CD4-positive, alpha-beta T cell treated with Interleukin-4 for 4 hours (primary cell): ENCODE results near the gene DHDH.

Experiments used
- DNase-seq: peaks from one replicate; pipeline ENCODE4 v3.0.0-alpha.2; 2020

Gene DHDH

GRCh38 chr19:48967346-48968178, 34.1 kb downstream of the DHDH start:
- peak; percentile 24 for DNase-seq

- no peak for DNase-seq
Measured at GRCh38 chr19:48968179-48968661, 34.7 kb downstream of the DHDH start.

- no peak for DNase-seq
Measured at GRCh38 chr19:48968813-48969218, 35.3 kb downstream of the DHDH start.

DNA sequence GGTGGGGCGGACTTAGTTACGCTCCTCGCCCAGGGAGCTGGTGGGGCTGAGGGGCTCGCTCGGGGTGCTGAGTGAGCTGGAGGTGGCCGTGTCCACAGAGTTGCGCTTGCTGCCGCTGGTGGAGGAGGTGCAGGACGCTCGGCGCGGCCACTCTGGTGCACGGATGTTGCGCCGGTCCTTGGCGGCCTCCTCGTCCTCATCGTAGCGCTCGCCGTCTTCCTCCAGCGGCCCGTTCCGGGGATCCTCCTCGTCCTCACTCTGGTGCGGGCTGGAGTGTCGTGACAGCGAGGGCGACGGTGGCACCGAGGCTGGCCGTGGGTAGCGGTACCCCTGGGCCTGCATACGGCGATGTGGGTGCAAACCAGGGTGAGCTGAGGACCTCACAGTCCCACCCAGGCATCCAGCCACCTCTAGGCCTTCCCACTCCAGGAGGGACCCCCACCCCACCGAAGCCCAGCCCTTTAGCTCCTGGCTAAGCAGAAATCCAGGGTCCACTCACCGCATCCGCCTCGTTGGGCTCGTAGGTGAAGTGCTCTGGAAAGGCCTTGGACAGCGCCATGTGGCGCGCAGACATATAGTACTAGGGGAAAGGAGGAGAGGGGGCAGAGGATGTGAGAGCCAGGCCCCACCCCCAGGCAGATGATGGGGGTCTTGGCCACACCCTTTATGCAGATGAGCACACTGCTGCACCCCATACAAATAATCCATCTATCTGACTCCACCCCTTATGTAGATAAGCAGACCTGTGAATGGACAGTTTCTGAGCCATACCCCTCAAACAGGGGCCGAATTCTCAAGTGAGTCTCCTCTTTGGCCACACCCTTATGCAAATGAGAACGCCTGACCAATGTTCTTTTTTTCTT, 36.0 kb downstream of the DHDH start:
- no peak for DNase-seq

GRCh38 chr19:48970139-48970766, 36.8 kb downstream of the DHDH start:
- DNase-seq: no peak

DNA sequence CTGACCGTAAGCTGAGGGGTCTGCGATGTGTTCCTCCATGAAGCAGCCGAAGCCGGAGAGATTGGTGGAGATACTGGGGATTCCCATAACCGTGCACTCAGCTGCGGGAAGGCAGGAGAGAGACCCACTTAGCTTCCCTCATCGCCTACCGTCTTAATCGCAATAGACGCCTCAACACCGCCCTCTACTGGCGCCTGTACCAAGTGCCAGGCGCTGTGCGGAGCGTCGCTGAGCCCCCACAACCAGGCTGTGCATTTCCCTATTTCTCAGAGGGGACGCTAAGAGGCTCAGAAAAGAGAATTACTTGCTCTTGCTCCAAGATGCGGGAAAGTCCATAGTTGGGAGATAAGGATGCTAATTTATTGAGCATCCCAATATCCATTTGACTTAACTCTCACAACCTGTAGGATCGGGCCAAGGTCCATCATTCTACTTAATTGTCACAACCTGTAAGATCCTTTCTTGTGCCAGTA, 37.5 kb downstream of the DHDH start:
- peak; percentile 71 for DNase-seq

DNA sequence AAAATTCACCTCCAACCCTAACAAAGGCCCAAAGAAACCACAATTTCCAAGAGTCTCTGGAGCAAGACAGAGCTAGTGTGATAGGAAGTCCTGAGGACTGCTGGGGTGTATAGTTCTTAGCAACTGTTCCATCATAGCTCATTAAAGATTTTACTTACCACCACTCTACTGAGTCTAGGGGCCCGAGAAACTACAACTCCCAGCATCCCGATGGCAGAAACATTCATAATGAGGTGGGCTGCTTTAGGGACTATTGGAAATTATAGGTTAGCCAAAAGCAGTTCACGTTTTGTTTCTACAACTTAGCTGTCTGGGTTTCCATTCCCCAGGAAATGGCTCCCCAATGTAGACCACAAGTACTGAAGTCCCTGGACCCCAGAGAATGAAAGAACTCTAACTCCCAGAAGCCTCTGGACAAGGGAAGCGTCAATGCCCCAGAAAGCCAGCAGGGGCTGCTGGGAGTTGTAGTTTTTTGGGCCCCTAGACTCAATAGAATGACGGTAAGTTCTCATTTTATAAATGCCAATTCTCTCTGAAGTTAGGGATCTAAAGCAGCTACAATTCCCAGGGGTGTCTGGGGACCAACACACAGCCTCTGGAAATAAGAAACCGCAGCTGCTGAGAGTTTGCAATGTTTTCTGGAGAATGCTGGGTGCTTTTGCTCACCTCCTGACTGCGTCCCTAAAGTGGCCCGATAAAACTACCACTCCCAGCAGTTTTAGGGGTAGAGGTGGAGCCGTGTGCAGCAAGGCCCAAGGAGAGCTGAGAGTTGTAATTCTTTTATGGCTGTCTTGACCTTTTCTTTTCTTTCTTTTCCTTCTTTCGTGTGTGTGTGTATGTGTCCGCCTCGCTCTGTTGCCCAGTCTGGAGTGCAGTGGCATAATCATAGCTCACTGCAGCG, 42.7 kb downstream of the DHDH start:
- no peak for DNase-seq

DNA sequence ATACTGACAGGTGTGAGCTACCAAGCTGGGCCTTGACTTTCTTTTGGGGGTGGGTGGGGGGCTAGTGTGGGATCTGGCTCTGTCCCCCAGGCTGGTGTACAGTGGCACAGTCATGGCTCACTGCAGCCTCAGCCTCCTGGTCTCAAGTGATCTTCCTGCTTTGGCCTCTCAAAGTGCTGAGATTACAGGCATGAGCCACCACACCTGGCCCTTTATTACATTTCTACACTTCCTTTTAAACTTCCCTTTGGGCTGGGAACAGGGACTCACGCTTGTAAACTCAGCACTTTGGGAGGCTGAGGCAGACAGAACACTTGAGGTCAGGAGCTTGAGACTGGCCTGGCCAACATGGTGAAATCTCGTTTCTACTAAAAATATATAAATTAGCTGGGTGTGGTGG, 43.6 kb downstream of the DHDH start:
- DNase-seq: no peak

- DNase-seq: no peak
Measured at GRCh38 chr19:48982280-48982679, 48.8 kb downstream of the DHDH start.

DNA sequence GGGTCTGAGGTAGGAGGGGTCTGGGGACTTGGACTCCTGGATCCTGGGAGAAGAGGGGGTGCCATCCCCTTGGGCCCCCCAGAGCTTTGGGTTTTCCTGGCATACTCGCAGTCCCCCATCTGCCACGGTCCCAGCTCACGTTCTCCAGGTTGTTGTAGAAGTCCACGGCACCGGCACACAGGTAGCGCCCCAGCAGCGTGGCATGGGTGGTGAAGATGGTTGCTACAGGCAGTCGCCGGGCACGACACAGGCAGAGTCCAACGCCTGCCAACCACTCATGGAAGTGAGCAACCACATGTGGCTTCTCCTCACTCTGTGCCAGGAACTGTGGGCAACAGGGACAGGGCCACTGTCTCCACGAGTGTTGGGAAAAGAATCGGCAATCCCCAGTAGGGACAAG, 52.2 kb downstream of the DHDH start:
- DNase-seq: no peak

- no peak for DNase-seq
Measured at GRCh38 chr19:48986211-48986610, 52.7 kb downstream of the DHDH start.

- DNase-seq: no peak
Measured at GRCh38 chr19:48987323-48987722, 53.8 kb downstream of the DHDH start.

DNA sequence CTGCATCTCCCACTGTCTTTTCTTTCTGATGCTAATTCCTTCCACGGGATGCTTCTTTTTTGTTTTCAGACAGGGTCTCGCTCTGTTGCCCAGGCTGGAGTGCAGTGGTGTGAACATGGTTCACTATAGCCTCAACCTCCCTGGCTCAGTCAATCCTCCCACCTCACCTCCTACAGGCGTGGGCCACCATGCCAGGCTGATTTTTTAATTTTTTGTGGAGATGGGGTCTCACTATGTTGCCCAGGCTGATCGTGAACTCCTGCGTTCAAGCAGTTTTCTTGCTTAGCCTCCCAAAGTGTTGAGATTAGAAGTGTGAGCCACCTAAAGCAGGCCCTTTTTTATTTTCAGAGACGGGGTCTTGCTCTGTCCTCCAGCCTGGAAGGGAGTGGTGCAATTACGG, 54.8 kb downstream of the DHDH start:
- no peak for DNase-seq

- no peak for DNase-seq
Measured at GRCh38 chr19:48988860-48989259, 55.4 kb downstream of the DHDH start.

DNA sequence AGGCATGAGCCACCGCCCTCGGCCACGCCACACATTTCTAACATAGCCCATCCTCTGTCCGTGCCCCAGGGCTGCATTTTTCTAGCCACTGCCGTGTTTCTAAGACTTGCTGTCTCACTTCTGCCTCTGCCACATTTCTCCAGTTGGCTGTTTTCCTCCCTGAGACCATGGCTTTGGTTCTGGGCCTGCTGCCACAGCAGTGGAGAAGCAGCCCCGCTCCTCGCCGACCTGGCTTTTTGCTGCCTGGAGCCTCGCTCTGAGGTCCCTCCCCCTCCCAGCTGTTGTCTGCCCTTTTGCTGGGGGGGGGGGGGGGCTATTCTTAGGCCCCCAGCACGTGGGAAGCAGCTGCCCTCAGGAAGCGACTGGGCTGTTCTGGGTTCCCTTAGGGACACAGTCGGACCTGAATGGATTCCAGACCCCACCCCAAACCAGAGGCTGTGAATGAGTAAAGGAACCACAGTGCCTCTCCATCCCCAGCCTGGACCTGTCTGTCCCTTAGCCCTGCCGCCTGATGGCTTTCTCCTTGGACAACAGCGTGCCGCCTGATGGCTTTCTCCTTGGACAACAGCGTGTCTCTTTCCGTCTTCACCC, 56.3 kb downstream of the DHDH start:
- DNase-seq: no peak

DNA sequence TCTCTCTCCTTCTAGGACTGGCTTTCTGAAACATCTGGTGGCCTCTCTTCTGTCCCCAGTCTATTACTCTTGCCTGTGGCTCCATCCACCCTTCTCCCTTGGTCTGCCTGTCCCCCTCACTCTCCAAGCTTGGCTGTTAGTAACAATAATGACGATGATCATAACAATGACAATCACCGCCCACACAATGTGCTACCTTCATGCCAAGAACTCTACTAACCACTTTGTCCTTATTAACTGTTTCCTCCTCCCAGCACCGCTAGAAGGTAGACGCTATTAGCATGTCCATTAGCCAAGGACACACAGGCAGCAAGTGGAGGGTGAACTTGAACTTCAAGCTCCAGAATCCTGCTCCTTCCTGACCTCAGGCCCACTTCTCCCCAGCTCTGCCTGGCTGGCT, 56.9 kb downstream of the DHDH start:
- no peak for DNase-seq

GRCh38 chr19:48991011-48991609, 57.6 kb downstream of the DHDH start:
- DNase-seq: no peak

DNA sequence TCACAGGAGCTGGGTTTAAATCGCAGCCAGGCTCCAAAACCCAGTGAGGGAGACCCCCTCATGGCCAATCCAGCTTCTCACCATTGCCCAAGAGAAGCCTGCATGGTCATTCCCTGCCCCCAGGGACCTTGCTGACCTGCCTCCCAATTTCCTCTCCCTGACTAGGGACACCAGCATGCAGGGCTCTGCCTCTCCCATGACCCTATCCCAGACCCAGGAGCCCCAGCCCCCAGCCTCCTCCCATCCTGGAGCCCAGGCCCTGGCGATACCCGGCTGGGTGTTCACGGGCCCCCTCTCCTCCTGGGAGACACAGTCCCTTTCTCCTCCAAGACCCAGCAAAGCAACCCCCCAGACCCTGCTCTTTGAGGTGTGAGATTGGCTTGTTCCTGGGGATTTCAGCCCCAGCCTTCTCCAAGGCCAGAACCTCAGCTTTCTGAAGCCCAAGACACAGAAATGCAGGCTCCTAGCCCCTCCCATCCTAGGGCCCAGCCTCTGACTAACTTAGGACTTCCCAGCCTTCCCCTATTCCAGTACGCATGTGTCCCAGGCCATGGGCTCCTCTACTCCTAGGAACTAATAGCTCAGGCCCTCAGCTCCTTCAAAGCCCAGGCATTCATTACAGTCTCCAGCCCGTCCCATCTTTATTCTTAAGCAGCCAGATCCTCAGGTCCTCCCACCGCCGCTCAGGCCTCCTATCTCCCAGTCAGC, 58.5 kb downstream of the DHDH start:
- no peak for DNase-seq

GRCh38 chr19:48992581-48993174, 59.2 kb downstream of the DHDH start:
- no peak for DNase-seq
